ENCODE results near the gene TMSB15A.
A peak's percentile ranks its signal among the peaks of the same experiment; 100 is the strongest.
"Not testable (repeated sequence)": the region's sequence is repeated elsewhere in the genome, so short reads cannot be mapped to it uniquely, and the experiment has no call there.

The TMSB15A gene

GRCh38 chrX:102515975-102516941 is at the start of gene TMSB15A:
TMSB15A (minus strand) TSS chrX:102516739.
- DNase-seq (ENCODE audit: low read depth in 3 of 3), result peak; percentile 10 to 33 (median 26)

DNA sequence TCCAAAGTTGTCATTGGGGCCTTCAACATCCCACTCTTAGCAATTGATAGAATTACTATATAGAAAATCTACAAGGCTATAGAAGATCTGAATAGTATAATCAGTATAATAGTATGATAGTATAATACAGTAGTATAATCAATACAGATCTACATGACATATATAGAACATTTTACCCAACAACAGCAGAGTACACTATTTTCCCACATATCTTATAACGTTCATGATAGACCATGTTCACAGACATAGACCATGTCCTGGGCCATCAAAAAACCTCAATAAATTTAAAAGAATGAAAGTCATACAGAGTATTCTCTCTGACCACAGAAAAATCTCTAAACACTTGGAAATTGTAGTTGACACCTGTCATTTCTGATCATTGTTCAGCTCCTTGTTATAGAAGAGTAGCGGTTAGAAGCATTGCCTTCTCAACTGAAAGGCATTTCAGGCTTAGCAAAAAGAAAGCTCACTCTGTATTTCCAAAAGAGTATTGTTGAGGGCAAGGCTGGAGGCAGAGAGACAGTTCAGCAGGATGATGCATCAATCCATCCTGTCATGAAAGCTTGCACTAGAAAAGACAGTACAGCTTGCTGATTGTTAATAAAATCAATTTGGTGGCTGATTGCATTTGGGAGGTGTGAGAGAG is 44.0 kb upstream of the TMSB15A start:
- no peak for DNase-seq (ENCODE audit: low read depth in 3 of 3)

GRCh38 chrX:102558607-102559006 is 42.1 kb upstream of the TMSB15A start:
- DNase-seq (ENCODE audit: low read depth in 3 of 3), result no peak

DNA sequence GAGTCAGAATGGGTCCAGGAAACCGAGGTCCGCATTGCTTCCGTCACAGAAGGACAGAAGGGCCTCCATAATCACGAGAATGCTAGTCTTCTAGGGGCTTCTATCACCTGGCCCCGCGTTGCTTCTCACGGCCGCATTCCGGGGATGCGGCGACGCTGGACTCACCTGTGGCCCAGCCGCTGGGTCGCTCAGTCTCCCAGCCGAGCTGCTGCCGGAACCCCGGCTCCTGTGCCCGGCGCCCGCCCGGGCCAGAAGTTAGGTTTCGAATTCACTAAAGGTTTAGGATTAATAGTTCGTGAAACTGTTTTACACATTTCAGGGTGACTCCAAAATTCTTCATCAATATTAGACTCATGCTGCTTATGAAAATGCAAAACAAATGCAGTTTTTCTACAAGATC is 31.7 kb upstream of the TMSB15A start:
- DNase-seq (ENCODE audit: low read depth in 3 of 3), result no peak

DNA sequence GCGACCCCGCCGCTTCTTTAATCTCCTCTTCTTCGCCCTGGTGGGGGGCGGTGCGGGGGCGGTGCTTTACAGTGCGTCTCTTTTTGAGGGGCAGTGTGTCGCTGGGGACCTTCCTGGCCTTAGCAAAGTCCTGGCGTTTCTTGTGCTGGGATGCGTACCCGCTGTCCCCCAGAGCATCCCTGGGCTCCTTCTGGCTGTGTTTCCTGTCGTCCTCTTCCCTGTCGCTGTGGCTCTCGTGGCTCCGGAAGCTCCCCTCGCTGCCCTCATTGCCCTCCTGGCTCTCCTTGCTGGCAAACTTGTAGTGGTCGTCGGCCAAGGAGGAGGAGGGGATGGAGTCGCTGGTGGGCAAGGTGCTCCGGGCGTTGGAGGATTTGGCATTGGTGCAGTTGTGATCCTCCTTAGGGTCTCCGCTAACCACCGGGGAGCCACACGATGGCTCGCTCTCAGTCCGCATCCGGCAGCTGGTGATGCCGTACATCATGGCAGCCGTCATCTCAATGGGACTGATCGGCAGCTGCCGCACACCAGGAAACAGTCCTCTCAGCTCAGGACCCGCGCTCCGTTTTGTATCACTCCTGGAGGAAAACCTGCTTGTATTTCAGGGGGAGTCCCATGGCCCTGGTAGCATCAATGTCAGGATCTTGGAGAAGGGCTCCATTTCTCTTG is 30.4 kb upstream of the TMSB15A start:
- DNase-seq (ENCODE audit: low read depth in 3 of 3), result no peak

- not testable (repeated sequence) for DNase-seq (ENCODE audit: low read depth in 3 of 3)
These were observed 29.6 kb upstream of the TMSB15A start for GRCh38 chrX:102546175-102546574.

- DNase-seq (ENCODE audit: low read depth in 3 of 3), result no peak
These were observed 19.4 kb upstream of the TMSB15A start for GRCh38 chrX:102535958-102536357.

DNA sequence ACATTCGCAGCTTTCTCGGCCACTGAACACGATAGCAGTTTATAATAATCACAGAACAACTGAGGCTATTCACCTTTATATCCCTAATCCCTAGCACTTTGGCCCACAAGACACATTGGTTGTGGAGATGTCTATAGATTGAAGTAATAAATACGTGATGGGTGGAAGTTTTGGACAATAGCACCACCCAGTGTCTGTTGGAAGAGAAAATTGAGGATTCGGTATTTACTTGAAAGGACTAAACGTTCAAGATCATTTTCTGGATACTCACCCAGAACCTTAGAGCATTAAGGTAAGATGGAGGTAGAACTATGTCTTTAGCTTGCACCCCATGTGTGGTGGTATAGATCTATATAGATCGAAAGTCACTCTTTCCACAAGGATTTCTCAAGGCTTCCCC is 787 bp upstream of the TMSB15A start:
- DNase-seq (ENCODE audit: low read depth in 3 of 3), result no peak

- no peak for DNase-seq (ENCODE audit: low read depth in 3 of 3)
These were observed 2.0 kb downstream of the TMSB15A start for GRCh38 chrX:102514536-102514935.

DNA sequence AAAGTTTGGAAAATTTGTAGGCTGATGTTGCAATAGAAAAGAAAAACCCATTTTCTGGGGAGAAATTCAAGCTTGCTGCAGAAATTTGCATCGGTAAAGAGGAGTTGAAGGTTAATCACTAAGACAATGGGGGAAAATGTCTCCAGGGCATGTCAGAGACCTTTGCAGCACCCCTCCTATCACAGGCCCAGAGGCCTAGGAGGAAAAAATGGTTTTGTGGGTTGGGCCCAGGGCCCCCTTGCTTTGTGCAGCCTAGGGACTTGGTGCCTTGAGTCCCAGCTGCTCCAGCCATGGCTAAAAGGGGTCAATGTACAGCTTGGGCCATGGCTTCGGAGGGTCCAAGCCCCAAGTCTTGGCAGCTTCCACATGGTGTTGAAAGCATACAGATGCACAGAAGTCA is 17.8 kb downstream of the TMSB15A start:
- DNase-seq (ENCODE audit: low read depth in 3 of 3), result no peak

- DNase-seq (ENCODE audit: low read depth in 3 of 3), result no peak
These were observed 24.8 kb downstream of the TMSB15A start for GRCh38 chrX:102491766-102492165.

DNA sequence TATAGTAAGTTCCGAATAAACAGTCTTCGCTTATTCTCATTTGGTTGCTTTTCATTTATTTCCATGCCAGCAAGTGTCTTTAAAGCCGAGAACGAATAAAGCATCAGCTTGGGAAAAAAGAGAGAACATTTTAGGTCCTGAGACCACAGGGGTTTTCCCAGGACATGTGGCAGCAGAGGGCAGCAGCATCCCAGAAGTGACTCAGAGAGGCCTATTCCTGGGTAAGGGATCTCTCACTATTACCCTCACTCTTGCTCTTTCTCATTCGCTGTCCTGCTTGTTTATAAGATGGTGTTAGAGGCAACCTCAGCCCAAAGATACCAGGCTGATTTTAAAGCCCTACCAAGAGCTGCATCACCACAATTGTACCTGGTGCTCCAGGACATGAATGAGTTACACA is 37.8 kb downstream of the TMSB15A start:
- not testable (repeated sequence) for DNase-seq (ENCODE audit: low read depth in 3 of 3)

- DNase-seq (ENCODE audit: low read depth in 3 of 3), result not testable (repeated sequence)
These were observed 44.7 kb downstream of the TMSB15A start, which contains the start of gene TCP11X2 for GRCh38 chrX:102471762-102472220. TCP11X2 (minus strand) TSS chrX:102471812.

GRCh38 chrX:102470215-102470614 is 46.3 kb downstream of the TMSB15A start:
- not testable (repeated sequence) for DNase-seq (ENCODE audit: low read depth in 3 of 3)

Measured in stimulated activated CD4-positive, alpha-beta T cell treated with anti-CD3 and anti-CD28 coated beads, TNF-alpha, amount 100 ng/mL, for 4 hours (primary cell).